GM21576 (cell line): ENCODE measurements around the gene ROR2.

Source experiments
- ATAC-seq: cut with Tn5 transposase; IDR thresholded peaks from one replicate; pipeline ENCODE4 v1.9.1; 2021; ENCODE audit warnings: mild to moderate bottlenecking, moderate library complexity; ENCODE audit not compliant: unreplicated experiment

Gene ROR2

GRCh38 chr9:91843623-91844148 lies 106.3 kb downstream of the ROR2 start:
- no peak for ATAC-seq

GRCh38 chr9:91843093-91843492 lies 106.9 kb downstream of the ROR2 start:
- ATAC-seq, result no peak

- ATAC-seq, result no peak
These were observed 107.5 kb downstream of the ROR2 start for GRCh38 chr9:91842358-91843049.

- ATAC-seq, result no peak
These were observed 108.4 kb downstream of the ROR2 start for GRCh38 chr9:91841591-91841990.

GRCh38 chr9:91840882-91841281 lies 109.1 kb downstream of the ROR2 start:
- ATAC-seq, result no peak

GRCh38 chr9:91840469-91840868 lies 109.6 kb downstream of the ROR2 start:
- ATAC-seq, result no peak

- ATAC-seq, result no peak
These were observed 110.0 kb downstream of the ROR2 start for GRCh38 chr9:91839926-91840465.

- no peak for ATAC-seq
These were observed 111.9 kb downstream of the ROR2 start for GRCh38 chr9:91837981-91838731.

- ATAC-seq, result no peak
These were observed 113.5 kb downstream of the ROR2 start for GRCh38 chr9:91836515-91836914.

- no peak for ATAC-seq
These were observed 114.4 kb downstream of the ROR2 start for GRCh38 chr9:91835632-91836031.

- ATAC-seq, result no peak
These were observed 114.8 kb downstream of the ROR2 start for GRCh38 chr9:91835216-91835615.

- no peak for ATAC-seq
These were observed 115.3 kb downstream of the ROR2 start for GRCh38 chr9:91834740-91835139.

GRCh38 chr9:91833878-91834255 lies 116.2 kb downstream of the ROR2 start:
- ATAC-seq, result no peak

GRCh38 chr9:91833096-91833877 lies 116.7 kb downstream of the ROR2 start:
- no peak for ATAC-seq

- ATAC-seq, result no peak
These were observed 117.7 kb downstream of the ROR2 start for GRCh38 chr9:91832322-91832721.

- ATAC-seq, result no peak
These were observed 124.2 kb downstream of the ROR2 start for GRCh38 chr9:91825866-91826265.

GRCh38 chr9:91825422-91825821 lies 124.6 kb downstream of the ROR2 start:
- ATAC-seq, result no peak

- ATAC-seq, result no peak
These were observed 125.3 kb downstream of the ROR2 start for GRCh38 chr9:91824601-91825305.

GRCh38 chr9:91824151-91824550 lies 125.9 kb downstream of the ROR2 start:
- ATAC-seq, result no peak
